OCI-LY7 (cell line): Measurements from ENCODE around the gene TAGLN. TPM values are rescaled to one million over a fixed set of nuclear protein-coding genes. Genes with fewer than 3 reads are reported as not detected.

Source experiments
- BruUV-seq: library from RNA; stranded (reverse); fragments of 400-500 nt; replicated peaks from 2 replicates; lab custom pipeline; 2021; lab: Mats Ljungman, UMichigan
- CTCF ChIA-PET: fragments of 300-600 bp; sonication (Branson Sonifier 250); formaldehyde crosslinking; loops from one replicate; lab custom pipeline; 2022; ENCODE audit warnings: antibody characterized with exemption; ENCODE audit not compliant: unreplicated experiment; lab: Charles Lee
- POLR2A ChIA-PET: fragments of 300-600 bp; sonication (Branson Sonifier 250); formaldehyde crosslinking; loops from one replicate; lab custom pipeline; 2022; ENCODE audit warnings: antibody characterized with exemption; lab: Charles Lee
- DNase-seq: peaks from one replicate; pipeline ENCODE4 v3.0.0-alpha.2; 2015; ENCODE audit warnings: low spot score
- H2AFZ ChIP-seq: fragments of 200-600 bp; sonication (generic), shearing (Covaris generic); 2 replicates; pipeline ENCODE4 v1.6.1; 2014; ENCODE audit warnings: mild to moderate bottlenecking, antibody characterized with exemption, low read length, moderate library complexity
- H3K27ac ChIP-seq: fragments of 200-600 bp; sonication (generic); 2 replicates; pipeline ENCODE4 v1.5.1; 2014; ENCODE audit warnings: mixed run types, low read depth, mild to moderate bottlenecking, moderate library complexity, low read length, inconsistent platforms; ENCODE audit not compliant: poor library complexity, severe bottlenecking
- H3K36me3 ChIP-seq: fragments of 200-600 bp; sonication (generic); 2 replicates; pipeline ENCODE4 v1.6.1; 2014; ENCODE audit warnings: mild to moderate bottlenecking, antibody characterized with exemption, low read length, moderate library complexity, mixed read lengths; ENCODE audit not compliant: insufficient read depth
- H3K4me1 ChIP-seq: fragments of 200-600 bp; sonication (generic); 2 replicates; pipeline ENCODE4 v1.5.1; 2014; ENCODE audit warnings: mild to moderate bottlenecking, low read length; ENCODE audit not compliant: insufficient read depth, poor library complexity, severe bottlenecking
- H3K4me2 ChIP-seq: fragments of 200-600 bp; sonication (generic); 2 replicates; pipeline ENCODE4 v1.6.1; 2014; ENCODE audit warnings: mild to moderate bottlenecking, low read length
- H3K4me3 ChIP-seq: fragments of 200-600 bp; sonication (generic); 2 replicates; pipeline ENCODE4 v1.5.1; 2014; ENCODE audit warnings: mild to moderate bottlenecking, low read depth, low read length; ENCODE audit not compliant: poor library complexity, severe bottlenecking
- H3K79me2 ChIP-seq: fragments of 200-600 bp; sonication (generic); 2 replicates; pipeline ENCODE4 v1.6.1; 2016; ENCODE audit warnings: low read depth, mild to moderate bottlenecking, low read length, moderate library complexity, mixed read lengths; ENCODE audit not compliant: insufficient read depth
- H3K9me2 ChIP-seq: fragments of 200-600 bp; sonication (generic); 2 replicates; pipeline ENCODE4 v1.6.1; 2016; ENCODE audit warnings: mild to moderate bottlenecking, low read length, mixed read lengths; ENCODE audit not compliant: insufficient read depth
- H3K9me3 ChIP-seq: fragments of 200-600 bp; sonication (generic); 2 replicates; pipeline ENCODE4 v1.6.1; 2014; ENCODE audit warnings: mild to moderate bottlenecking, mixed run types, low read length, mixed read lengths
- H4K20me1 ChIP-seq: fragments of 200-600 bp; sonication (generic); 2 replicates; pipeline ENCODE4 v1.6.1; 2014; ENCODE audit warnings: mild to moderate bottlenecking, antibody characterized with exemption, low read length, moderate library complexity, mixed read lengths; ENCODE audit not compliant: insufficient read depth
- EZH2phosphoT487 ChIP-seq: fragments of 200-600 bp; sonication (generic); IDR thresholded peaks from 2 replicates; pipeline ENCODE4 v1.6.1; 2018; ENCODE audit warnings: low read depth, borderline replicate concordance, mild to moderate bottlenecking, mixed run types, antibody characterized with exemption, low read length, moderate library complexity, mixed read lengths
- intact Hi-C: fragments of 100-400 bp; cut with micrococcal nuclease; formaldehyde crosslinking; loops from one replicate; pipeline ENCODE4 v1.10.0; 2022; ENCODE audit not compliant: unreplicated experiment
- total RNA-seq, 2 experiments: library from RNA; depleted of rRNA in 1 of 2; stranded (reverse); fragments of >200 nt in 1 of 2; shearing (Covaris generic) in 1 of 2; gene quantifications; 2 replicates each; pipeline ENCODE4 v1.2.3, GENCODE V29; 2014 to 2022
- TF ChIP-seq, protein P1 (sequence below): fragments of 200-600 bp; sonication (generic); conservative IDR thresholded peaks from 2 replicates; pipeline ENCODE4 v1.5.1; 2014; ENCODE audit warnings: mild to moderate bottlenecking, antibody characterized with exemption, low read length, moderate library complexity, mixed read lengths

TAGLN gene
- total RNA-seq, 2 experiments from 2014 or later = 5.4 to 7.4 TPM

DNA sequence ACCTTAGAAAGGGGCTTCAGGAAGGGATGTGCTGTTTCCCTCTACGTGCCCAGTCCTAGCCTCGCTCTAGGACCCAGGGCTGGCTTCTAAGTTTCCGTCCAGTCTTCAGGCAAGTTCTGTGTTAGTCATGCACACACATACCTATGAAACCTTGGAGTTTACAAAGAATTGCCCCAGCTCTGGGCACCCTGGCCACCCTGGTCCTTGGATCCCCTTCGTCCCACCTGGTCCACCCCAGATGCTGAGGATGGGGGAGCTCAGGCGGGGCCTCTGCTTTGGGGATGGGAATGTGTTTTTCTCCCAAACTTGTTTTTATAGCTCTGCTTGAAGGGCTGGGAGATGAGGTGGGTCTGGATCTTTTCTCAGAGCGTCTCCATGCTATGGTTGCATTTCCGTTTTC, 2.2 kb upstream of the TAGLN start:
- ChIA-PET POLR2A (interaction anchor here (1.1 to 1.5 kb wide), 2 partner anchors 14 to 23 kb away, joined by 3 read pairs; no protein-coding TSS in a partner anchor), CTCF (interaction anchor here (0.5 kb wide), 1 partner anchor 50 kb away, joined by 4 read pairs; no protein-coding TSS in a partner anchor)
- TF ChIP-seq EZH2phosphoT487 = no peak
- TF ChIP-seq, protein P1, sequence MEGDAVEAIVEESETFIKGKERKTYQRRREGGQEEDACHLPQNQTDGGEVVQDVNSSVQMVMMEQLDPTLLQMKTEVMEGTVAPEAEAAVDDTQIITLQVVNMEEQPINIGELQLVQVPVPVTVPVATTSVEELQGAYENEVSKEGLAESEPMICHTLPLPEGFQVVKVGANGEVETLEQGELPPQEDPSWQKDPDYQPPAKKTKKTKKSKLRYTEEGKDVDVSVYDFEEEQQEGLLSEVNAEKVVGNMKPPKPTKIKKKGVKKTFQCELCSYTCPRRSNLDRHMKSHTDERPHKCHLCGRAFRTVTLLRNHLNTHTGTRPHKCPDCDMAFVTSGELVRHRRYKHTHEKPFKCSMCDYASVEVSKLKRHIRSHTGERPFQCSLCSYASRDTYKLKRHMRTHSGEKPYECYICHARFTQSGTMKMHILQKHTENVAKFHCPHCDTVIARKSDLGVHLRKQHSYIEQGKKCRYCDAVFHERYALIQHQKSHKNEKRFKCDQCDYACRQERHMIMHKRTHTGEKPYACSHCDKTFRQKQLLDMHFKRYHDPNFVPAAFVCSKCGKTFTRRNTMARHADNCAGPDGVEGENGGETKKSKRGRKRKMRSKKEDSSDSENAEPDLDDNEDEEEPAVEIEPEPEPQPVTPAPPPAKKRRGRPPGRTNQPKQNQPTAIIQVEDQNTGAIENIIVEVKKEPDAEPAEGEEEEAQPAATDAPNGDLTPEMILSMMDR = no peak
- intact Hi-C loops = no loop called here
- no peaks in the 10 kb centered on the region for H3K4me1 ChIP-seq
- H3K4me2 ChIP-seq = no peak overlapping the region
- H3K79me2 ChIP-seq = no peaks in the 10 kb centered on the region
- no peak overlapping the region for H3K27ac ChIP-seq
- no peak overlapping the region for H2AFZ ChIP-seq
- no peak for DNase-seq
- no TSS peak for BruUV-seq
- H3K36me3 ChIP-seq = peaks cover 12% of the 10 kb centered on the region; the same call in 1 of the 2 replicates
- H3K4me3 ChIP-seq = no peak overlapping the region
- no peaks in the 10 kb centered on the region for H3K9me2 ChIP-seq
- no peaks in the 10 kb centered on the region for H3K9me3 ChIP-seq
- no peaks in the 10 kb centered on the region for H4K20me1 ChIP-seq

DNA sequence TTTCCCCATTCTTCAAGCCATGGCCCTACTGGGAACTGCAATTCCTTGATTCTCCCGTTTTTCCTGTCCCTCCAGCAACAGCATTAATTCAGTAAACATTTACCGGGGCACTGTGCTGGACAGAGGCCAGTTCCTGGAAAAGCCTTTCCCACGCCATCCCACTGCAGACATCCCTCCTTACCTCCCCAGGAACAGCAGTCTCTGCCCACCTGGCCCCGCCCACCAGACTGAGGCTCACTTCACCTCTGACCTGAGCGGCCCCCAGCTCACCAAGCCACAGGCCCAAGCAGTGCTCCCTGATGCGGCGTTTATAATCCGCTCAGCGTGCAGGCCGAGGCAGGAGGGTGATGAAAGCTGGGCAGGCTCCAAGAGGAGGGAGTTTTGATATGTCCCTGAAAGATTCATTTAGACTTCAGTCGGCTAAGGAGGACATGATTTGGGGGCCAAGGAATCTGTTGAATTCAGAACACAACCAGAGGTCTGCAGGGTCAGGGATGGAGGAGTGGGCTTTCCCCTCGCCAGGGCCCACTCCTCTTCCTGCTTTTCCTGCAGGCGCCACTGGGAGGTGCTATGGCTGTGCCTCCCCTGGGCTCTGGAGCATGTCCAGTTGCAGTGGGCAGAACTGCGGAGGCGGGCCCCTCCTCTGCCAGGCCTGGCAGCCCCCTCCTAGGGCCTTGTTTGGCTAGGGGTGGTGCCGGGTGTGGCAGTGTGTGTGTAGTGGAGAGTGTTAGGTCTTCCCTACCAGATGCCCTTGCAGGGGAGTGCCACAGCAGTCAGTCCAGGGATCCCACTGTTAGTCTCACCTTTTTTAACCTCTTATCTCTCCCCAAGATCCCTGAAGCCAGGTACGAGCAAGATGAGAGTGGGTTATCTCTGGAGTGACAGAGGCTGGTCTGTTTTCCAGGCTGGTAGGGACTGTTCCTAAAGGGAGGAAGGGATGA, 1.4 kb upstream of the TAGLN start:
- DNase-seq = no peak
- TF ChIP-seq, protein P1 = peak; percentile 62
- no peak for TF ChIP-seq EZH2phosphoT487
- Histone ChIP-seq H3K9me3 (no peaks in the 10 kb centered on the region), H3K4me3 (no peak overlapping the region), H3K4me1 (no peaks in the 10 kb centered on the region), H3K9me2 (no peaks in the 10 kb centered on the region), H3K4me2 (no peak overlapping the region), H3K27ac (no peak overlapping the region), H3K79me2 (no peaks in the 10 kb centered on the region), H3K36me3 (peaks cover 5% of the 10 kb centered on the region; the same call in 1 of the 2 replicates), H4K20me1 (no peaks in the 10 kb centered on the region), H2AFZ (no peak overlapping the region)
- BruUV-seq = TSS peak; percentile 51
- ChIA-PET POLR2A (interaction anchor here (1.5 kb wide), 1 partner anchor 22 kb away, joined by 3 read pairs; no protein-coding TSS in a partner anchor), CTCF (no interaction called here)
- intact Hi-C loops = no loop called here

DNA sequence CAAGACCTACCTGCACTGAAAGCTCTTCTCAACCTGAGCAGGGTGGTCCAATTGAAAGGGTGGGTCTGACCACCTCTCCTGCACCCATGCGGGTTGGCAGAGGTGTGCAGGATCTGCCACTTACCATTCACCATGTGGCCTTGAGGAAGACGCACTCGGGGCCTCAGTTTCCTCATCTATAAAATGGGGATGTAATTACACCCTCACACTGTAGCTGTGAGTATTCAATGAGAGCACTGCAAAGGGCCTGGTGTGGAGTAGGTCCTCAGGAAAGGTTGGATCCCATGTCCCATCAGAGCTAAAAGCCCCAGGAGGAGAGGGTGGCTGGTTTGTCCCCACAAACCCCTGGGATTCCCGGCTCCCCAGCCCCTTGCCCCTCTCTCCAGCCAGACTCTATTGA, 557 bp upstream of the TAGLN start:
- TF ChIP-seq EZH2phosphoT487 = no peak
- no peak overlapping the region for H3K4me3 ChIP-seq
- 0 out of 2 replicates have a peak, but pooled peaks cover 2% of the 10 kb centered on the region for H3K36me3 ChIP-seq
- no peak overlapping the region for H3K27ac ChIP-seq
- intact Hi-C loops = no loop called here
- no TSS peak for BruUV-seq
- DNase-seq = no peak
- ChIA-PET CTCF (no interaction called here), POLR2A (no interaction called here)
- H3K79me2 ChIP-seq = no peaks in the 10 kb centered on the region
- H3K4me1 ChIP-seq = no peaks in the 10 kb centered on the region
- H2AFZ ChIP-seq = no peak overlapping the region
- H3K9me2 ChIP-seq = no peaks in the 10 kb centered on the region
- no peak overlapping the region for H3K4me2 ChIP-seq
- no peaks in the 10 kb centered on the region for H3K9me3 ChIP-seq
- no peaks in the 10 kb centered on the region for H4K20me1 ChIP-seq
